Fibroblast of peridontal ligament (primary cell): Measurements from ENCODE around the gene NDUFB8.

Source experiments
- DNase-seq: peaks from one replicate; pipeline ENCODE4 v3.0.0-alpha.2; 2010; ENCODE audit errors: extremely low read depth

The NDUFB8 gene

GRCh38 chr10:100537475-100537874 lies 7.8 kb upstream of the NDUFB8 start:
- no peak for DNase-seq

GRCh38 chr10:100535715-100536353 lies 6.2 kb upstream of the NDUFB8 start, which contains the start of gene HIF1AN:
Gene HIF1AN (plus strand): TSS chr10:100535943. CDS start chr10:100535959, 16 bp downstream.
- peak; percentile 97 for DNase-seq

DNA sequence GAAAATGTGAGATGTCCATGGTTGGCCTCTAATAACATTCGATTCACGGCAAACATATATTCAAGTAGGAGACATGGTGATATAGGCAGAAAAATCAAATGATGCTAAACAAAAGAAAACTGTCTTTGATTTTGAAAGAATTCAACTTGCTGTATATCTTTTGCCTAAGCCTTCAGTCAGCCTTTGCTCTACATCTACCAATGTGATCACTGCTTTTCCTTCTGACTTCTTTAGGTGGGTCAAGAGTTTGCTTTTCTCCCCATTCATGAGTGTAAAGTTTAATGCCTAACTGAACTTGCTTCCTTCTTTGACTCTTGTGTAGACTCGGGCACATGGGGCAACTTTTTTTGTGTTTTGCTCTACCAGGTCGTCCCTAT lies 5.7 kb upstream of the NDUFB8 start:
- DNase-seq: no peak

DNA sequence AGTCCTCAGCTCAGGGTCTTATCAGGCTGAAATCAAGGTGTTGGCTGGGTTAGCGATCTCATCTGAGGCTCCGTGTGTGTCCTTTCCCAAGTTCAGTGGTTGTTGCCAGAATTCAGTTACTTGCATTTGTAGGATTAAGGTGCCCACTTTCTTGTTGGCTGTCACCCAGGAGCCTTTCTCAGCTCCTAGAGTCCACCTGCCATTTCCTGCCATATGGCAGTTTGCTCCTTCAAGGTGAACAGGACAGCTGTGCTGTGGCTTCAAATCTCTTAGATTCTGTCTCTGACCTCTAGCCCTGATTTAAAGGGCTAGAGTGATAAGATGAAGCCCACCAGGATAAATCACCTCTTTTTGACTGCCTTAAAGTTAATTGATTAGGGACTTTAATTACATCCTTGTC lies 5.1 kb upstream of the NDUFB8 start:
- no peak for DNase-seq

- DNase-seq: peak; percentile 3
Observed at GRCh38 chr10:100531761-100532160, 2.1 kb upstream of the NDUFB8 start.

DNA sequence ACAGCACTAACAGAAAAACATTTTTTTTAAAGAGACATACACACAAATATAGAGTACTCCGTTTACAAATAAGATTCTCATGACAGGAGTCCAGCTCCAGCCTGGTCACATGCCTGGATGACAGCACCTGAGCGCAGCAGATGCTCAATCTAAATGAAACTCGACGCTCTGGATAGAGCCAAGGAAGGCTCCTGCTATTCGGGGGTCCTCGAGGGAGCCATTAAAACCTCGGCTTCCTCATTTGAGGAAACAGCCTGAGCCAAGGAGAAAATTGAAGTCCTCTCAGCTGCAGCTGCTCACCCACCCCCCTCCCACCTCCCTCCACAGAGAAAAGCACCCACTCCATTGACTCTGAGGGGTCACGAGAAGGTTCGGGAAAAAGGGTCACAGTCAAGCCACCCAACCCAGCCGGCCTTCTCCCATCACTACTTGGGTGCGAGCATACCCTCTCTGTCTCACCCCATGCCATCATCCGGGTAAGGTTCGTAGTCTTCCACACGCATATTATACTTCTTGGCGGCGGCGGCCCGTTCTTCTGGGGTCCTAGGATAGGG lies 673 bp downstream of the NDUFB8 start:
- no peak for DNase-seq

DNA sequence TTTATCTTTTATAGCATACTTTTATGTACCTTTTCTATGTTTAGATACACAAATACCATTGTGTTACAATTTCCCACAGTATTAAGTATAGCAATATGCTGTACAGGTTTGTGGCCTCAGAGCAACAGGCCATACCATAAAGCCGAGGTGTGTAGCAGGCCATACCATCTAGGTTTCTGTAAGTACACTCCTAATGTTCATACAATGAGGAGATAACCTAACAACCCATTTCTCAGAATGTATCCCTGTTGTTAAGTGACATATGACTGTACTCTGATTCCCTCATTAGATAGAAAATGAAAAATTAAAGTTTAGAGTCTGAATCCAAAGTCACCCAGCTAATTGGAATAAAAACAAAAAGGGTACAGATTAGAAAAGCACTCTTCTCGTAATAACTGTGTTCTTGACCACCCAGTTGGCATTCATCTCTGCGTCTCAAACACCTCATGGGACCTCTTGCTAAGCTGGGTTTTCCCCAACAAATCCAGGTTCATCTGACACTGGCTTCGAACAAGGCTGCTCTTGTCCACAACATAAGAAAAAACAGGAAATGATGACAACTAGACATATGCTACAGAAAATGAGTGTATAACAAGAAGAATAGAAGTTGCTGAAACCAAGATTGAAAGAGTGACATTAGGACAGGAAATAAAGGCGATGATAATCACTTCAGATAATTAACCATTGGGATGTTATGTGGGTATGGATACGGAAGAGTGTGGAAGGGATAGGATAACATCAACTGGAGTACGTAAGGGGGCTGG lies 1.4 kb downstream of the NDUFB8 start:
- no peak for DNase-seq

DNA sequence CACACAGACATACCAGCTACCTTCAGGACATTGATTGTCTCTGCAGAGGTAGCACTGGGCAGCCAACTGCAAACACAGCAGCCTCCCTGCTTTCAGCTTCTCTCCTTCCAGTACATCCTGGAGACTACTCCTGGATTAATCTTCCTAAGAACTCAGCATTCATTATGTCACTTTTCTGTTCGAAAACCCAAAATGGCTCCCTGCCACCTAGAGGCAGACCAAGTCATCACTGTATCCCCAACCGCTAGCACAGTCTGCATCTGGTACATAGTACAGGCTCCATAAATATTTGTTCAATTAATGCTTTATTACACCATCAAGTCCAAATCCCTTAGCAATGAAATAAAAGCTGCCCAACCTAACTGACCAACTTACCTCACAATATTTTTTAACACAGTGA lies 5.0 kb downstream of the NDUFB8 start:
- no peak for DNase-seq

GRCh38 chr10:100524206-100524605 lies 5.5 kb downstream of the NDUFB8 start:
- no peak for DNase-seq

DNA sequence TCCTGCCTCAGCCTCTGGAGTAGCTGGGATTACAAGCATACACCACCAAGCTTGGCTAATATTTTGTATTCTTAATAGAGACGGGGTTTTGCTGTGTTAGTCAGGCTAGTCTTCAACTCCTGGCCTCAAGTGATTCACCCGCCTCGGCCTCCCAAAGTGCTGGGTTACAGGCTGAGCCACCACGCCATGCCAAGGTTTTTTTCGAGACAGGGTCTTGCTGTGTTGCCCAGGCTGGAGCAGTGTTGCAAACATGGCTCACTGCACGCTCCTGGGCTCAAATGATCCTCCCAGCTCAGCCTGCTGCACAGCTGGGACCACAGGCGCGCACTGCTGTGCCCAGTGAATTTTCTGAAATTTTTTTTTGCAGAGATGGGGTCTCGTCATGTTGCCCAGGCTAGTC lies 6.7 kb downstream of the NDUFB8 start:
- DNase-seq: no peak

GRCh38 chr10:100522107-100522801 lies 7.4 kb downstream of the NDUFB8 start:
- DNase-seq: no peak

- DNase-seq: no peak
Observed at GRCh38 chr10:100520811-100521210, 8.9 kb downstream of the NDUFB8 start.

GRCh38 chr10:100519311-100520051 lies 10.2 kb downstream of the NDUFB8 start, which contains the start of gene SEC31B:
Gene SEC31B (minus strand): TSS chr10:100519861. CDS start chr10:100516952, 2,909 bp downstream.
- DNase-seq: no peak

- peak; percentile 74 for DNase-seq
Observed at GRCh38 chr10:100518761-100519241, 10.9 kb downstream of the NDUFB8 start.

DNA sequence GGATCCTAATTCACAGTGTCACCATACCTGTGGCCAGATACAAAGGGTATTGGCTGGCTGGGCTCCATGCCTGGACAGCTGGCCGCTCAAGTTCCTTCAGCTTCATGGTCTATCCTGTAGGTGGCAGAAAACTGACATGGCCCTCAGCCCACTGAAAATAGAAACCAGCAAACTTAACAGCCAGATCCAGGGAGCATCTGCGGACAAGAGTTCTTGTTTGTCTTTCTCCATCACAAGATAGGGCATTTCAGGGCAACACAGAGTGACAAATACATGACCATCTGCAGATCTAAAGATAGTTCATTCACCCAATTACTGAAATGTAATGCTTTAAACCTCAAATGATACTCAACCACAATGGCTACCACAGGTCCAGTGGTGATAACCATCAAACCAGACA lies 12.8 kb downstream of the NDUFB8 start:
- no peak for DNase-seq

GRCh38 chr10:100515612-100516011 lies 14.1 kb downstream of the NDUFB8 start:
- DNase-seq: no peak

- DNase-seq: no peak
Observed at GRCh38 chr10:100510533-100511308, 18.9 kb downstream of the NDUFB8 start.

GRCh38 chr10:100509241-100509840 lies 20.3 kb downstream of the NDUFB8 start:
- DNase-seq: no peak

GRCh38 chr10:100508691-100509150 lies 20.9 kb downstream of the NDUFB8 start:
- DNase-seq: peak; percentile 76

- DNase-seq: no peak
Observed at GRCh38 chr10:100508266-100508665, 21.4 kb downstream of the NDUFB8 start.
